ENCODE results near the gene SGPP2.
"Not testable (repeated sequence)": the region's sequence is repeated elsewhere in the genome, so short reads cannot be mapped to it uniquely, and the experiment has no call there.

SGPP2 gene

DNA sequence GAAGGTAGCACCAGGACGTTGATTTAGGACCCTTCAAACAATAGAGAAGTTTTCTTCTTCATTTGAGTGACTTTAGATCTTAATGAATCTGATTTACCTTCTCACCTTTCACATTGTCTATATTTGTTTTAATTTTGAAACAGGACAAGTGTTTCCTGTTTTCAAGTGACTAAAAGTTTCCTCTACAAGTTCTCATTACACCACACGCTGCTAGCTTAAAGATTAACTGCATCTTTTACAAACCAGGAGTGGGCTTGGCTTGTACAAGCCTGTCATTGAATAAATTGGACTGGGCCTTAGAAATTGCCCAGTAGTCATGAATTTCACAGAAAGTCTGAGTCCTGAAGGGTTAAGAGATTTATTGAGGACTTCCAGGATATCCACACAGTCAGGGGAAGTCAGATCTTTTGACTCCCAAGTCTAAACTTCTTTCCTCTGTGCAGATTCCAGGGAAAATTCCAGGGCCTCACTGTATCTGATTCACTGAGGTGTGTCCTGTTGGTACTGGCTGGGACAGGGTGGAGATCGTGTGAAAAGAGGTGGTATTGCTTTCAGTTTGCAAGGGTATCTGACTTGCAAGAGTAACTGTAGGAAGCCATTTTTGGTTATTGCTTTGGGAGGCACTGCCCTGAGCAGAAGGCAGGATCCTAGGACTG is 3.4 kb downstream of the SGPP2 start:
- no peak for DNase-seq (ENCODE audit: low read depth in 2 of 2)

DNA sequence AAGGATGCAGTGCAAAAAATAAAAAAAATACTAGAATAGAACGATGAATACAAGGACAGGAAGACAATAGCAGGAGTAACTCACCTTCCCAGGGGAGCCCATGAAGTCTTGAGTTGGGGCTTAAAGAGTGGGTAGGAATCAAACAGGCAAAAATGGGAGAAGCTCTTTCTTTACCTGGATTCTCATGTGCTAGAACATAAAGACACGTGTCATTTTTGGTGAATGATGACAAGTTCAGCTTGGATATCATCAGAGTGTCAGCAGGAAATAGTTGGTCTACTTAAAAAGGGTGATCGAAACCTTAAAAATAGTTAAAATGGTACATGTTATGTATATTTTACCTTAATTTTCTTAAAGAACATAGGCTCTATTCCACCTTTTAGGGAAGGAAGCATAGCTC is 5.7 kb downstream of the SGPP2 start:
- DNase-seq (ENCODE audit: low read depth in 2 of 2) = no peak

DNA sequence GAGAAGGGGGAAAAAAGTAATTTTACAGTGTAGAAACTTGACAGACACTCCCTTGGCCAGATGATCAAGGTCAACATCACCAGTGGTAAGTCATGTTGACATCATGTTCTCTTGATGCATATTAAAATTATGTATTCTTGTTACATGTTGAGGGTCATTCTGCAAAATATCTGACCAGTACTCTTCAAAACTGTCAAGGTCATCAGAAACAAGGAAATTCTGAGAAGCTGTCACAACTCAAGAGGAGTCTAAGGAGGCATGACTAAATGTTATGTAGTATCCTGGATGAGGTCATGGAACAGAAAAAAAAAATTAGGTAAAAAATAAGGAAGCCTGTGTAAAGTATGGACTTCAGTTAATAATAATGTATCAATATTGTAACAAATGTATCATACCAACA is 6.3 kb downstream of the SGPP2 start:
- DNase-seq (ENCODE audit: low read depth in 2 of 2) = no peak

DNA sequence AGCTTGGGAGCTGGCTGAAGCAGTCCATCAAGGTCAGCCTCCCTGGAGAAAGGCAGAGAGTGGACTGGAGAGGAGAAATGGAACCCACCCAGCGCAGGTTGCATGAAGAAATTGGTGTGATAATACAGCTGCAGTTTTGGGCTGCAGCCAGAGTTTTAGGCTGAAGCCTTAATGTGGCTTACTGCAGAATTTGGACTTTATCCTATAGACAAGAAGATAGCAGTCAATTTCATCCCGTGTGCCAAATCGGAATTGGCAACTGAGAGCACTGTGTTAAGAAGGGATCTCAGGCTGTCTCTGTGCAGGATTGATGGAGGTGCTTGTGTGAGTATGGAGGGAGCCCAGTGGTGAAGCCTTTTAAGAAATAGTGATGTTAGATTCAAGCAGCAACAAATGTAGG is 7.5 kb downstream of the SGPP2 start:
- no peak for DNase-seq (ENCODE audit: low read depth in 2 of 2)

- DNase-seq (ENCODE audit: low read depth in 2 of 2) = no peak
These were observed 9.2 kb downstream of the SGPP2 start for GRCh38 chr2:222433332-222434173.

DNA sequence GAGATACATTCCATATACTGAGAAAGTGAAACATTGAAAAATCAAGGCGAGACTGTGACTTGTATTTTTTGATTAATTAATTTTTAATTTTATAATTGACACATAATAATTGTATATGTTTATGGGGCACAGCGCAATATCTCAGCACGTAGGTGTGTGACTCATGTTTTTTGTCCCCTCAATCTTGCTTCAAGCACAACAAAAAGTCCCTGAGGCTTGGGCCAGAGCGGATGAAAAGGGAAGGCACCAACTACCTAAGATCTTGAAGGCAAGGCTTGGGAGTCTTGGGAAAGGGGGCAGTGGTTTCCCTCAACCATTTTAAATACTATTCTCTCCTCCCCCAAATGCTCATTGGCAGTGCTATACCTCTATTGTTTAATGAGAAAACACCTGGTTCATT is 9.9 kb downstream of the SGPP2 start:
- no peak for DNase-seq (ENCODE audit: low read depth in 2 of 2)

DNA sequence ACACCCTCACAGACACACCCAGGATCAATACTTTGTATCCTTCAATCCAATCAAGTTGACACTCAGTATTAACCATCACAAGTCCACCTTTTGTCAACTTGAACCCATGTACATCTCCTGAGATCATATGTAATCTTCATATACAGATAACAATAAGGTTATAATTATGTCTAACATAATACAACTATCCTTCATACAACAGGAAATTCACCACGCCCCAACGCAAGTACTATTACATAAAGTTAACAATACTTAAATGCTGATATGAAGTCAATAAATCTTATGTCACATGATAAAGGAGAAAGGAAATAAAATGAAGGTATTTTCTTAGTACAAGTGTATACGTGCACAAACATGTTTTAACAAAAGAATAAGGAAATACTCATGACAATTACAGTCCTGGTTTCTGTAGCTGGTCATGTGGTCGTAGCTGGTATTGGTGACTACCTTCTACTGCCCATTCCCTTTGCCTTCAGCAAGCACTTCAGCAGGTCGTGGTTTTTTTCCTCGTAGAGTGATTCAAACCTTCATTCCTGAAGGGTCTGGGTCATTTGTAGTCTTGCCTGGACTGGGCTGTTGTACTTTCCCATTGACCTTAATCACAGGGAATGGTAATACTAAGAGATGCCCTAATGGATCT is 11.2 kb downstream of the SGPP2 start:
- not testable (repeated sequence) for DNase-seq (ENCODE audit: low read depth in 2 of 2)

DNA sequence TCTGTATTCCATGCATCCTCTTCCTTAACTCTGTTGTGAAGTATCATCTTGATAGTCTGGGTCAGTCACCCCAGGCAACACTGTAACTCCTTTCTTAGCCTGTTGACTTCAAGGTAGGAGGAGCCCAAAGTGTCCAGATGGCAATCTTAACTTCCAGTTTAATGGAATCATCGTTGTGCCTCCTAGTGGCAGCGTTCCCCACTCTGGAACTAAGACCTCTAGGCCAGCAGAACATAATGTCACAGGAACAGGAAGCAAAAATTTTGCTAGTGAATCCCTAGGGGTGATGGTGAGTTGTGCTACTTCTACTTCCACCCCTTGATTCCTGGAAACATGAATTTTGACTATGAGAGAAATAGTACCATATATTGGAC is 11.7 kb downstream of the SGPP2 start:
- no peak for DNase-seq (ENCODE audit: low read depth in 2 of 2)

- DNase-seq (ENCODE audit: low read depth in 2 of 2) = no peak
These were observed 15.3 kb downstream of the SGPP2 start for GRCh38 chr2:222439692-222440091.

DNA sequence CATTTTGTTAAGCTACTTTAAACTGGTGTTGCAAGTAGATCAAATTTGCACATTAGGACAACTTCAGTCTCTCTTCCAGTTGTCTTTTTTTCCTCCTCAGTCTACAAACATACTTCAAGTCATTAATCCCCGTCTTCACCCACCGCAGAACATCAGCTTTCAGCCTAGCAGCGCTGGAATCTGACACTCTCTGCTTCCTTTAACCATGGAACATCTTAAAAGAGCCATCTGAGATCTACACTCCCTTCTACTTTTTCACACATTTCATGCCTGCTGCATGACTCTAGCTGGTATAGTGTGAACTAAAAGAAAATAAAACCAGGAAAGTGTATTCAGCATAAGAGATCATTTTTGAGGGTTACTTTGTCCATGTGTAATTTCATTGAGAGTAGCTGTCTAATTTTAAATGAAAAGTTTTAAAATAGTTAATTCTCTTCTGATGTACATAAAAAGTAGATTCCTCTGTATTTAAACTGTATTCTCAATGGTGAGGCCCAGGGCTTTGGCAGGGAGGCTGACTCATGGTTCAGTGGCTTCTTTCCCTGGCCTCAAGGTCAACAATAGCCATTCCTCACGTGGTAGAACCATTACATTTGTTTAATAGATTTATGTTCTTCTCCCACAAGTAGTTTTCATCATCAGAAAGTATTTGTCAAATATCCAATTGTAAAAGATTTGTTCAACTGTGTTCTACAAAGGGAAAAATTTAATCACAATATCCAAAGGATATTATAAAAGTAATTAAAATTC is 16.5 kb downstream of the SGPP2 start:
- DNase-seq (ENCODE audit: low read depth in 2 of 2) = no peak

GRCh38 chr2:222442665-222443064 is 18.3 kb downstream of the SGPP2 start:
- DNase-seq (ENCODE audit: low read depth in 2 of 2) = no peak

GRCh38 chr2:222445227-222445626 is 20.9 kb downstream of the SGPP2 start:
- DNase-seq (ENCODE audit: low read depth in 2 of 2) = no peak

DNA sequence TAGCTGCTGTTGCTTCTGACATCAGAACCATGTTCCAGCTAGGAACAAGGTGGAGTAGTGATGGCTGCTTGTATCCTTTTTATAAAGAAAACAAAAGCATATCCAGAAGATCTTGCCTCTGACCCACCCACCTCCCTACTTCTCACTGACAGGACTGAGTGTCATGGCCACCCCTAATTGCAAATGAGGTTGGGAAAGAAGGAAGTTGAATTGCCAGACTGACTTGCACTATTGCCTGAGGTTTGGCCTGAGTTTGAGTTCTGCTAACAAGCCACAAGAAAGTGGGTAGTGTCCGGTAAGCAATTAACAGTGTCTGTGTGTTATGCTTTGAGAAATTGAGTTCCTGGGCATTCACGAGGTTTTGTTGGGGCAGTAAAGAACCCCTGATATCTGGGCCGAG is 22.8 kb downstream of the SGPP2 start:
- DNase-seq (ENCODE audit: low read depth in 2 of 2) = no peak

DNA sequence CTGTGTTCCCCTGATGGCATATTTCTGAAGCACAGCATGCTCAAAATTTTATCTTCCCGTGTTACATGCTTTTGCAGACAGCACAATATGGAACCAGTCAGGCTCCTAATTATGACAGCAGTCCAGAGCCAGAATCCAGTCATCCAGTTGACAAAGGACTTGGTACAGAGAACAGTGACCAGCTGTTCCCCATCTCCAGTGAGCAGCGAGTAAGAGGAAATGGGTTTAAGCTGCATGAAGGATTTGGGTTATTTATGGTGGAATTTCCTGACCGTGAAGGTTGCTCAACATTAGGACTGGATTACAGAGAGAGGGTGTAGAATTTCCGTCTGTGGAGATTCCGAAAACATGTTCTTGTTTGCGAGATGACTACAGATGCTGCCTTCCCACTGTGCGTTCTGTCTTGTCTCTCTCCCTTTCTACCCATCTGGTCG is 24.4 kb downstream of the SGPP2 start:
- DNase-seq (ENCODE audit: low read depth in 2 of 2) = no peak

DNA sequence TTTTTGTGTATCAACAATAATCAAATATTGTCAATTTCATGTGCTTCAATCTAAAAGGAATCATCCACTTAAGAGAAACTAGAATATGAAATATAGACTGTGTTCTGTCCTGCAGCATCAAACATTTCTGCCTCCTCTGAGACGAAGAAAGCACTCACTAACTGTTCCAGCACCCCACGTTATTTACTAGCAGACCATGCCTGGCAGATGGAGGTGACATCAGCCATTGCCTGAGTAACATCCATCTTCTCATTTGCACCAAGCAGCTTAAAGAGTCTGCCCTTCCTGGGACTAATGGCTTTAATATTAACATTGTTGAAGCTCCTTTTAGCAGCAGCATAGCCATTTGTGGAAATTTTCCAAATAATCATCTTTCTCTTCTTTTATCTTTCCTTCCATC is 25.7 kb downstream of the SGPP2 start:
- DNase-seq (ENCODE audit: low read depth in 2 of 2) = no peak

GRCh38 chr2:222451224-222451674 is 26.9 kb downstream of the SGPP2 start:
- no peak for DNase-seq (ENCODE audit: low read depth in 2 of 2)

DNA sequence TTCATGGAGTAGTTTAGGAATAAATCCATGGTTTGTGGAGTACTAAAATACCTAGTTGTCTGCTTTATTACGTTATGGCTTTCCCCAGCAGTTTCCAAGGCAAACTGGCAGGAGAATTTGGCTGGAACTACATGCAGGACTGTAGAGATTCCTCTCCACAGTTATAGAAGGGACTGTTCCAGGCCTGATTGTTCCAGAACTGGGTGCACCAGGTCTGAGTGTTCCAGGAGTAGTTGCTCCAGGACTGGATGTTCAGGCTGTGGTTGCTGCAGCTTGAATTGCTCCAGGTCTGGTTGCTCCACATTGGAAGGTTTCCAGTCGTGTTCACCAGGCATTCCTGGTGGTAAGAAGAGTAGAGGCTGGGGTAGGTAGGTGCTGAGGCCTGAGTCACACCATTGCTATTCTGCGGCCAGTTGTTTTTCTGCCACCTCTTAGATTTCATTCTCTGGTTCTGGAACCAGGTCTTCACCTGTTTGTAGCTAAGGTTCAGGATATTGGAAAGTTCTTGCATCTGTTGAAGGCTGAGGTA is 28.1 kb downstream of the SGPP2 start:
- DNase-seq (ENCODE audit: low read depth in 2 of 2) = no peak

- DNase-seq (ENCODE audit: low read depth in 2 of 2) = no peak
These were observed 32.2 kb downstream of the SGPP2 start for GRCh38 chr2:222456479-222457077.

GRCh38 chr2:222459983-222460382 is 35.6 kb downstream of the SGPP2 start:
- DNase-seq (ENCODE audit: low read depth in 2 of 2) = no peak

DNA sequence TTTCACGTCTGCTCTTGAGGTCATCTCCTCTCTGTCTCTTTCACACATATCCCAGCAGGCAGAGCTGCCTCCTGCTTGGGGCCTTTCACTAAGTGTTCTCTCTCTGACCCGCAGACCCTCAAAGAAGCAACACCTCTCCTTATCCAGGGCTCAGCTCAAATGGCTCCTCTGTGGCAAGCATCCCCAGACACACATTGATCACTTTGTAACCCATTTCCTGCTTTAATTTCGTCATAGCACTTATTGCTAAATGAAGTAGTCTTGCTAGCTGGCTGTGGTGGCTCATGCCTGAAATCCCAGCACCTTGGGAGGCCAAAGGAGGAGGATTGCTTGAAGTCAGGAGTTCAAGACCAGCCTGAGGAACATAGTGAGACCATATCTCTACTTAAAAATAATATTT is 41.4 kb downstream of the SGPP2 start:
- DNase-seq (ENCODE audit: low read depth in 2 of 2) = no peak

- DNase-seq (ENCODE audit: low read depth in 2 of 2) = no peak
These were observed 44.0 kb downstream of the SGPP2 start for GRCh38 chr2:222468346-222468745.

Data from activated CD4-positive, alpha-beta T cell treated with anti-CD3 and anti-CD28 coated beads for 24 hours (primary cell).